Measurements from ENCODE around the gene ERBB4. TPM values are rescaled to one million over a fixed set of nuclear protein-coding genes. Genes with fewer than 3 reads are reported as not detected.

The ERBB4 gene
- total RNA-seq, 1 donor from 2014 or later, result 9.2 TPM

GRCh38 chr2:212505586-212505985 is 33.0 kb downstream of the ERBB4 start:
- H3K4me3 Mint-ChIP-seq, result no peak overlapping the region
- no peaks in the 10 kb centered on the region for H3K4me1 Mint-ChIP-seq
- DNase-seq (ENCODE audit: low spot score in 2 of 2, unreplicated experiment in 2 of 2), result no peak
- no peak overlapping the region for H3K27ac Mint-ChIP-seq
- H3K9me3 Mint-ChIP-seq, result no peaks in the 10 kb centered on the region
- TF ChIP-seq CTCF (IDR thresholded peaks at IDR 0.05; ENCODE audit: unreplicated experiment), result no peak
- H3K36me3 Mint-ChIP-seq, result no peaks in the 10 kb centered on the region
- no peaks in the 10 kb centered on the region for H3K27me3 Mint-ChIP-seq (ENCODE audit: low read depth)

GRCh38 chr2:212495046-212495445 is 43.6 kb downstream of the ERBB4 start:
- Mint-ChIP-seq H3K4me1 (no peaks in the 10 kb centered on the region), H3K27ac (no peak overlapping the region), H3K27me3 (ENCODE audit: low read depth) (no peaks in the 10 kb centered on the region), H3K4me3 (no peak overlapping the region), H3K36me3 (no peaks in the 10 kb centered on the region), H3K9me3 (no peaks in the 10 kb centered on the region)
- TF ChIP-seq CTCF (IDR thresholded peaks at IDR 0.05; ENCODE audit: unreplicated experiment), result no peak
- DNase-seq (ENCODE audit: low spot score in 2 of 2, unreplicated experiment in 2 of 2), result no peak

- Mint-ChIP-seq H3K27ac (no peak overlapping the region), H3K4me3 (no peak overlapping the region), H3K4me1 (no peaks in the 10 kb centered on the region), H3K27me3 (ENCODE audit: low read depth) (no peaks in the 10 kb centered on the region), H3K9me3 (no peaks in the 10 kb centered on the region), H3K36me3 (no peaks in the 10 kb centered on the region)
- DNase-seq (ENCODE audit: low spot score in 2 of 2, unreplicated experiment in 2 of 2), result no peak
- no peak for TF ChIP-seq CTCF (IDR thresholded peaks at IDR 0.05; ENCODE audit: unreplicated experiment)
Observed at GRCh38 chr2:212494418-212495020, 44.1 kb downstream of the ERBB4 start.

DNA sequence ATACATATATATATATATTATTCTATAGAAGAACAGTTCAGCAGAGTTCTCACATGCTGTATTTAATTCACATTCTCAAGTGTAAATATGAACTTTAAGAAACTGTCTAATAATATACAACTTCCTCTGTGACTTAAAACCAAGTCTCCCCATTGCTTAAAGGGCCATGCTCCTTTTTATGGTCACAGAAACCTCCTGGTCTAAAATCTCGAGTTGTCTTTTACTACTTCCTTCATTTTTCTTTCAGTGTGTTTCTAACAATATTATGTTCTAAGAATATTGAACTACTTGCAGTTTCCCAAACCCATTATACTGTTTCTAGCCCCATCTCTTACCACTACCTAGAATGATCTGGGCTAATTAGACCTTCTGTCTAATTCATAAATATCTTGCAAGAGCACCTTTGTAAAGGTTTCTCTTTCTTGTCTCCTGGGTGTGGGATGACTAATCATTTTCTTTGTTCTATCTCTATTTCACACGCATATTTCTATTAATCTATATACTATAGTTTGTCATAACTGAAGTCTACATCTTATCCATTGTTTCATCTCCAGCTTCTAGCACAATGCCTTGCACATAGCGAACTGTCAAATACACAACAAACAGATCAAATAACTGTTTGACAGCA is 48.8 kb downstream of the ERBB4 start:
- DNase-seq (ENCODE audit: low spot score in 2 of 2, unreplicated experiment in 2 of 2), result no peak
- peaks cover 6% of the 10 kb centered on the region for H3K4me1 Mint-ChIP-seq
- no peaks in the 10 kb centered on the region for H3K36me3 Mint-ChIP-seq
- TF ChIP-seq CTCF (IDR thresholded peaks at IDR 0.05; ENCODE audit: unreplicated experiment), result no peak
- H3K4me3 Mint-ChIP-seq, result no peak overlapping the region
- H3K27ac Mint-ChIP-seq, result no peak overlapping the region
- no peaks in the 10 kb centered on the region for H3K9me3 Mint-ChIP-seq
- no peaks in the 10 kb centered on the region for H3K27me3 Mint-ChIP-seq (ENCODE audit: low read depth)

- no peak for TF ChIP-seq CTCF (IDR thresholded peaks at IDR 0.05; ENCODE audit: unreplicated experiment)
- Mint-ChIP-seq H3K36me3 (no peaks in the 10 kb centered on the region), H3K9me3 (no peaks in the 10 kb centered on the region), H3K27me3 (ENCODE audit: low read depth) (no peaks in the 10 kb centered on the region), H3K27ac (no peak overlapping the region), H3K4me3 (no peak overlapping the region), H3K4me1 (peaks cover 10% of the 10 kb centered on the region)
- no peak for DNase-seq (ENCODE audit: low spot score in 2 of 2, unreplicated experiment in 2 of 2)
Observed at GRCh38 chr2:212488611-212489010, 50.0 kb downstream of the ERBB4 start.
